Astrocyte (in vitro differentiated cells and primary cell): ENCODE results near the gene CDK5RAP2. TPM values are rescaled to one million over a fixed set of nuclear protein-coding genes. Genes with fewer than 3 reads are reported as not detected.

Source experiments
- DNase-seq: peaks from one replicate; pipeline ENCODE4 v3.0.0-alpha.2; 2010; ENCODE audit warnings: low read depth
- FAIRE-seq: peaks from 2 replicates; lab custom pipeline; 2011; peaks lifted over from hg19 to GRCh38; lab: Jason Lieb, UNC
- H2AFZ ChIP-seq: 2 replicates; pipeline ENCODE4 v1.6.0; 2012; ENCODE audit warnings: low read depth, low read length, inconsistent platforms
- H3K27ac ChIP-seq: 2 replicates; pipeline ENCODE4 v1.5.1; 2011; ENCODE audit warnings: low read depth, low read length, inconsistent platforms
- H3K27me3 ChIP-seq: 2 replicates; pipeline ENCODE4 v1.6.0; 2011; ENCODE audit warnings: low read length, inconsistent platforms; ENCODE audit not compliant: insufficient read depth
- H3K36me3 ChIP-seq: 2 replicates; pipeline ENCODE4 v1.5.1; 2011; ENCODE audit warnings: low read length, inconsistent platforms; ENCODE audit not compliant: insufficient read depth
- H3K4me1 ChIP-seq: 2 replicates; pipeline ENCODE4 v1.5.1; 2011; ENCODE audit warnings: low read length, inconsistent platforms; ENCODE audit not compliant: insufficient read depth
- H3K4me2 ChIP-seq: 2 replicates; pipeline ENCODE4 v1.6.0; 2012; ENCODE audit warnings: low read length, inconsistent platforms
- H3K4me3 ChIP-seq: 2 replicates; pipeline ENCODE4 v1.5.1; 2011; ENCODE audit warnings: low read depth, mild to moderate bottlenecking, low read length, inconsistent platforms; ENCODE audit not compliant: insufficient read depth
- H3K79me2 ChIP-seq: 2 replicates; pipeline ENCODE4 v1.6.0; 2012; ENCODE audit warnings: mild to moderate bottlenecking, low read length, inconsistent platforms; ENCODE audit not compliant: insufficient read depth
- H3K9ac ChIP-seq: 2 replicates; pipeline ENCODE4 v1.6.0; 2012; ENCODE audit warnings: mild to moderate bottlenecking, low read length, inconsistent platforms
- H3K9me3 ChIP-seq: 2 replicates; pipeline ENCODE4 v1.5.1; 2012; ENCODE audit warnings: low read depth, mild to moderate bottlenecking, low read length, inconsistent platforms; ENCODE audit not compliant: insufficient read depth
- H4K20me1 ChIP-seq: 2 replicates; pipeline ENCODE4 v1.6.0; 2012; ENCODE audit warnings: low read length, inconsistent platforms; ENCODE audit not compliant: insufficient read depth
- H3K27ac Mint-ChIP-seq: one replicate; pipeline ENCODE4 v1.8.0; 2021; ENCODE audit warnings: mild to moderate bottlenecking, mixed read lengths; ENCODE audit not compliant: unreplicated experiment
- H3K27me3 Mint-ChIP-seq: one replicate; pipeline ENCODE4 v1.8.0; 2021; ENCODE audit warnings: low read depth, mixed read lengths; ENCODE audit not compliant: unreplicated experiment
- H3K36me3 Mint-ChIP-seq: one replicate; pipeline ENCODE4 v1.8.0; 2021; ENCODE audit warnings: low read depth, mixed read lengths; ENCODE audit not compliant: unreplicated experiment
- H3K4me1 Mint-ChIP-seq: one replicate; pipeline ENCODE4 v1.8.0; 2021; ENCODE audit warnings: low read depth, mixed read lengths; ENCODE audit not compliant: unreplicated experiment
- H3K4me3 Mint-ChIP-seq: one replicate; pipeline ENCODE4 v1.8.0; 2021; ENCODE audit warnings: mild to moderate bottlenecking, moderate library complexity, mixed read lengths; ENCODE audit not compliant: unreplicated experiment
- H3K9me3 Mint-ChIP-seq: one replicate; pipeline ENCODE4 v1.8.0; 2021; ENCODE audit warnings: mild to moderate bottlenecking, mixed read lengths; ENCODE audit not compliant: unreplicated experiment
- EZH2 ChIP-seq: IDR thresholded peaks from 2 replicates; pipeline ENCODE4 v1.6.1; 2012; ENCODE audit warnings: mild to moderate bottlenecking, low read length, inconsistent platforms; ENCODE audit not compliant: insufficient read depth
- total RNA-seq: library from RNA; stranded (reverse); gene quantifications from 2 replicates; pipeline ENCODE4 v1.2.1, GENCODE V29; 2021
- TF ChIP-seq, protein P1 (sequence below): IDR thresholded peaks from 2 replicates; pipeline ENCODE4 v1.5.1; 2011; ENCODE audit warnings: low read depth, mild to moderate bottlenecking, inconsistent platforms, low read length, moderate library complexity; ENCODE audit not compliant: insufficient read depth

CDK5RAP2 gene
- total RNA-seq, 1 donor from 2014 or later = 36.3 TPM

DNA sequence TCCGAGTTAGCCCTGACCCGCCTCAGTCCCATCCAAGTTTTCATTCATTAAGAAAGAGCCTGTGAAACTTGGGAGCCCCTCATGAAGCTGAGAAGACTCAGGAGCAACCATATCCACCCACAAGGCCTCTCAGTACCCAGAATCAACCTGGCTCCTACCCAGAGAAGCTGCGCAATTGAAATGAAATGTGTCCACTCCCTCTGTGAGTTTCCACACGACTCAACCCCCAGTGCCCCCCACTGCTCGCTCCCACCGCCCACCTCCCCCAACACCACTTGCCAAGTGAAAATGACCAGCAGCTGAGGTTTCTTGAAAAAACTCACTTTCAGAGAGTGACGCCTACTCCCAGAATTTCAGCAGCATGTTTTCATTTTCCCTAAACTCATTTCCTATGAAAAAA lies 104.6 kb downstream of the CDK5RAP2 start:
- FAIRE-seq (no peak), DNase-seq (peak; percentile 87)
- H3K9me3 Mint-ChIP-seq = no peaks in the 10 kb centered on the region
- peaks cover 2% of the 10 kb centered on the region for H3K4me1 Mint-ChIP-seq
- H3K27ac Mint-ChIP-seq = no peak overlapping the region
- H3K36me3 ChIP-seq = peaks cover 14% of the 10 kb centered on the region
- H3K9me3 ChIP-seq = no peaks in the 10 kb centered on the region
- H3K9ac ChIP-seq = peak overlapping the region; percentile 49
- no peaks in the 10 kb centered on the region for H3K79me2 ChIP-seq
- H3K4me3 Mint-ChIP-seq = no peak overlapping the region
- H3K4me3 ChIP-seq = no peak overlapping the region
- H3K4me2 ChIP-seq = peak overlapping the region; percentile 60
- no peaks in the 10 kb centered on the region for H3K27me3 Mint-ChIP-seq
- no peaks in the 10 kb centered on the region for H4K20me1 ChIP-seq
- H3K36me3 Mint-ChIP-seq = peaks cover 7% of the 10 kb centered on the region
- H3K27me3 ChIP-seq = no peaks in the 10 kb centered on the region
- peak overlapping the region; percentile 60 for H3K27ac ChIP-seq
- H2AFZ ChIP-seq = no peak overlapping the region
- TF ChIP-seq, protein P1, sequence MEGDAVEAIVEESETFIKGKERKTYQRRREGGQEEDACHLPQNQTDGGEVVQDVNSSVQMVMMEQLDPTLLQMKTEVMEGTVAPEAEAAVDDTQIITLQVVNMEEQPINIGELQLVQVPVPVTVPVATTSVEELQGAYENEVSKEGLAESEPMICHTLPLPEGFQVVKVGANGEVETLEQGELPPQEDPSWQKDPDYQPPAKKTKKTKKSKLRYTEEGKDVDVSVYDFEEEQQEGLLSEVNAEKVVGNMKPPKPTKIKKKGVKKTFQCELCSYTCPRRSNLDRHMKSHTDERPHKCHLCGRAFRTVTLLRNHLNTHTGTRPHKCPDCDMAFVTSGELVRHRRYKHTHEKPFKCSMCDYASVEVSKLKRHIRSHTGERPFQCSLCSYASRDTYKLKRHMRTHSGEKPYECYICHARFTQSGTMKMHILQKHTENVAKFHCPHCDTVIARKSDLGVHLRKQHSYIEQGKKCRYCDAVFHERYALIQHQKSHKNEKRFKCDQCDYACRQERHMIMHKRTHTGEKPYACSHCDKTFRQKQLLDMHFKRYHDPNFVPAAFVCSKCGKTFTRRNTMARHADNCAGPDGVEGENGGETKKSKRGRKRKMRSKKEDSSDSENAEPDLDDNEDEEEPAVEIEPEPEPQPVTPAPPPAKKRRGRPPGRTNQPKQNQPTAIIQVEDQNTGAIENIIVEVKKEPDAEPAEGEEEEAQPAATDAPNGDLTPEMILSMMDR = no peak
- TF ChIP-seq EZH2 = no peak
- H3K4me1 ChIP-seq = peaks cover 23% of the 10 kb centered on the region

DNA sequence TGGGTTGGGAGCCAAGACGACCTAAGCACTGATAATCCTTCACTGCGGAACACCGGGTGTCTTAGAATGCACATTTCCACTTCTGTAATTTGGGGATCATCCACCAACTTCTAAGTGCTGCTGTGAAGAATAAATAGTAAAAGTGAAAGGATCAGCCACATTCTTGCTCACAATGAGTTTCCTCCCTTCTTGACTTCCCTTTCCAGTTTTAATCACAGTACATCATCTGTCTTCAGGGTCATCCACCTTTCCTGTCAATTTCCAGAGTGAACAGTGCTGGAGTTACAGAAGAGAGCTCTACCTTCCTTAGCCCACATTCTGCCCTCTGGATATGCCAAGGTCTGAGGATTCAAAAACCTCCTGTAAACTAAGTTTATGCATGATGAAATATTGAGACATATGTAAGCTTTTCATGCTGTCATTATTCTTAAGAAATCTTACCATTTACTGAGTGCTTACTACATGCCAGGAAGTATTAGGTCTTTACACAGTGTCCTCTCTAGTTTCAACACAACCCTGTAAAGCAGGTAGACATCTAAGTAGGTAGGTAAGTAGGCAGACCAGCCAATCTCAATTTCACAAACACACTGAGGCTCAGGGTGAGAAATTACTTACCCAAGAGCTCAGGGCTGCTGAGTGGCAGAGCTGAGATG lies 105.2 kb downstream of the CDK5RAP2 start:
- Histone ChIP-seq H3K4me2 (peak overlapping the region; percentile 60), H3K27ac (peak overlapping the region; percentile 60), H3K9me3 (no peaks in the 10 kb centered on the region), H2AFZ (no peak overlapping the region), H3K4me3 (no peak overlapping the region), H3K27me3 (no peaks in the 10 kb centered on the region), H4K20me1 (no peaks in the 10 kb centered on the region), H3K79me2 (no peaks in the 10 kb centered on the region), H3K36me3 (peaks cover 14% of the 10 kb centered on the region), H3K4me1 (peaks cover 23% of the 10 kb centered on the region), H3K9ac (peak overlapping the region; percentile 49)
- Mint-ChIP-seq H3K36me3 (peaks cover 7% of the 10 kb centered on the region), H3K9me3 (no peaks in the 10 kb centered on the region), H3K4me1 (peaks cover 2% of the 10 kb centered on the region), H3K4me3 (no peak overlapping the region), H3K27me3 (no peaks in the 10 kb centered on the region), H3K27ac (no peak overlapping the region)
- DNase-seq = no peak
- no peak for TF ChIP-seq EZH2
- no peak for FAIRE-seq

DNA sequence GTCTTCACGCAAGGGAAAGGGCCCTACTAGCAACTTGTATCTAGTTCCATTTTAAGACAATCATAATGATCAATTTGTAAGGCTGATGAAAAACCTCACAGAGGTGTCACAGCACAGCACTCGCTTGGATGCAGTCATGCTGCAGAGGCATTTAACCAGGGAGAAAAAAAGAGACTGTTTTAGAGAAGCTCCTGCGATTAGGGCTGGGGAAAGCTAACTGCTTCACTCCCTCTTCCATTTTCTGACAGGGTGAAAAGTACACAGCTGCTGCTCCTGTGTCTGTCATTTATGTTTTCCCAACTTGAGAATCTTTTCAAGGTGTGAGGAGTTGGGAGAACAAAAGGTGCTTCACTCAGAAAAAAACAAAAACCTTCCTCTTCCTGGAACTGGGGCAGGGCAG lies 106.4 kb downstream of the CDK5RAP2 start:
- Histone ChIP-seq H3K27me3 (no peaks in the 10 kb centered on the region), H3K4me1 (peaks cover 23% of the 10 kb centered on the region), H3K4me2 (no peak overlapping the region), H2AFZ (no peak overlapping the region), H3K9me3 (no peaks in the 10 kb centered on the region), H3K79me2 (no peaks in the 10 kb centered on the region), H3K27ac (no peak overlapping the region), H3K9ac (no peak overlapping the region), H4K20me1 (no peaks in the 10 kb centered on the region), H3K4me3 (no peak overlapping the region), H3K36me3 (peaks cover 14% of the 10 kb centered on the region)
- no peak for TF ChIP-seq EZH2
- TF ChIP-seq, protein P1 = no peak
- no peak for DNase-seq
- Mint-ChIP-seq H3K27me3 (no peaks in the 10 kb centered on the region), H3K4me3 (no peak overlapping the region), H3K9me3 (no peaks in the 10 kb centered on the region), H3K36me3 (peaks cover 7% of the 10 kb centered on the region), H3K4me1 (peaks cover 2% of the 10 kb centered on the region), H3K27ac (no peak overlapping the region)
- FAIRE-seq = no peak
